ENCODE data around the gene SEC62.
A peak's percentile ranks its signal among the peaks of the same experiment; 100 is the strongest.

The SEC62 gene, protein sequence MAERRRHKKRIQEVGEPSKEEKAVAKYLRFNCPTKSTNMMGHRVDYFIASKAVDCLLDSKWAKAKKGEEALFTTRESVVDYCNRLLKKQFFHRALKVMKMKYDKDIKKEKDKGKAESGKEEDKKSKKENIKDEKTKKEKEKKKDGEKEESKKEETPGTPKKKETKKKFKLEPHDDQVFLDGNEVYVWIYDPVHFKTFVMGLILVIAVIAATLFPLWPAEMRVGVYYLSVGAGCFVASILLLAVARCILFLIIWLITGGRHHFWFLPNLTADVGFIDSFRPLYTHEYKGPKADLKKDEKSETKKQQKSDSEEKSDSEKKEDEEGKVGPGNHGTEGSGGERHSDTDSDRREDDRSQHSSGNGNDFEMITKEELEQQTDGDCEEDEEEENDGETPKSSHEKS

DNA sequence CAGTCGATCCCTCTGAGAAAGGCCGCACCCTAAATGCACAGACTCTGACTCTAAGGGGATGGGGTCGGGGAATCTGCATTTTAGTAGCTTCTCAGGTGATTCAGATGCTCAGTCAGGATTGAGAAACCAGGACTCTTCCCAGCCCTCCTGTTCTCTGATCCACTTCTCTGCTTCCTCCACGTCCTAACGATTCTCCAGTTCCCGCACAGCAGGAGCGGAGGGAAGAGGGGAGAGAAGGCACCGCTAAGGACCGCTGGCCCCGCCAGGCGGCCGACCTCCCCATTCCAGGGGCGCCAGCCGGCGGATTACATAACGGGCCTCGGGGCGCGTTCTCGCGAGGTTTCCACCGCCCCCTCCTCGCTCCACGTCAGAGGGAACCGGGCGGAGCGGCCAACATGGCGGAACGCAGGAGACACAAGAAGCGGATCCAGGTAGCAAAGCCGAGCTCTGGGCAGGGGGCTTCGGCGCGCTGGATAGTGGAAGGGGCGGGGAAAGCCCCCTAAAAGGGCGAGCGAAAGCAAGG, at the start of gene SEC62:
SEC62 (plus strand) TSS at position 380 of the 523 bp plus-strand sequence; CDS start at position 396, 16 bp downstream.
- DNase-seq = peak; percentile 88

DNA sequence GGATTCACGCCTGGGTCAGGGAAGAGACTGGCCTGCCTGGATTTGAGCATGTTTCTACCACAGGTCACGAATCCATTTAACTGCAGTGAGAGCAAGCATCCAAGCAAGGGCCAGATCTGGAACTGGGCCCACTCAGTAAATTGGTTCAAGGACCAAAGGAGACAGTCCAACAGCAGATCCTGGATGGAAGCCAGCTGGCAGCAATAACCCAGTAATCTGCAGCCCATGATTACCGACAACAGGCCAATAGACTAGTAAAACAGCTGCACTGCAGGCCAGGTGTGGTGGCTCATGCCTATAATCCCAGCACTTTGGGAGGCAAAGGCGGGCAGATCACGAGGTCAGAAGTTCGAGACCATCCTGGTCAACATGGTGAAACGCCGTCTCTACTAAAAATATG, 43.4 kb upstream of the SEC62 start:
- DNase-seq = no peak

DNA sequence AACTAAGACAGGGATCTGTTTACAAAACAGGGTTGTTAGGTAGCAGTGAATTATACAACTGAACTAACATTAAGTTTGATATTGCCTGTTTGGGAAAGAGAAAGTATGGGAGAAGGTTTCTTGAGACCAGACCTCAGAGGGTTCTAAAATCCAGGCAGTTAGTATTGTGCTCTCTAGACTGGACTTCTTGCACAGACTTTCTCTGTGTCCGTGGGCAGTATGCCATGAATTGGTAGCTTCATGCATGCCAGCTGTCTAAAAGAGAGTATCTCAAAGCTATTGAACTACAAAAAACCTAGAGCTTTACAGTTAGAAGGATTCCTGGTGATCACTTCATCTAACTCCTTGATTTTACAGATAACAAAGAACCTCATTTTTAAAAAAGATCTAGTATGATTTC, 42.8 kb upstream of the SEC62 start:
- no peak for DNase-seq

DNA sequence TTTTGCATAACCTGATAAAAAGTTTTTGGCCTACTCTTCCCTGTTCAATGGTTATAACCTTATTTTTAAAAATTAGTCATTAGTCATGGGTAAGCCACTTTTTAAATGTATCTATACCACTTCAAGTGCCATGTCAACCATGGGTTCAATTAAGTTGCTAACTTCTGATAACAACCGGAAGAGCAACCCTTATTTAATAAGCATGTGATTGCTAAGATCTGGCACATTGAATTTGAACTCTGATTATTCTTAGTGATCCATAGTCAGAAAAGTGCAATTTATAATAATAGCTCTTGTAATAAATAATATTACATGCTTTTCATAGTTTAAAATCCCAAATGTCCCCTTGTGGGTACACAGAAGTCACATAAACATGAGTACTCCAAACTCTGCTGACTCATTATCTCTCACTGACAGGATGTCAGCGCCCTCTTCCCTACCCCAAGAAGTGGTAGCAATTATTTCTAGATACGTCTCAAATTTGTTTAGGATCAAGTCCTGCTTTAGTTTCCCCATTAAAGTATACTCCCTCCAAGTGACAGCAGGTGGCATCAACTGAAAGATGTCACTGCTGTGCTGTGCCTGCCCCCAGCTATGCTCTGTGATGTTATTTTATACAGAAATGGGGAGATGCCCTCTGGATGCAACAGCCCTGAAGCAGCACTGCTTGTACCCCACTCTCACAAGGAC, 36.6 kb upstream of the SEC62 start:
- DNase-seq = no peak

DNA sequence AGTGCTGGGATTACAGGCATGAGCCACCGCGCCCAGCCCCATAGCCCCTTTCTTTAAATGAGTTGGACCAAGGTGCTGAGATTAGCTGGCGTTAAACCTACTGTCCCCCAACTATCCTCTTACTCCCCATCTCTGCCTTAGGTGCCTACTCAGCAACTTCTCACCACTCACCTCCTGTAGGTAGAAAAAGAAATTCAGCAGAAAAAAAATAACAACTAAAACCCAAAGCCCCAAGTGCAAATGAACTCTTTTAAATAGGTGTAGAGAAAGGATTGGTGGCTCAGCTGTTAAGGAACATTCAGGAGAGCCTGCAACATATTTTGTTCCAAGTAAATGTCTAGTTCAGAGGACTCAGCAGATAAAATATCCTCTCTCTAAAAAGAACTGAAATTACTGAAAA, 35.8 kb upstream of the SEC62 start:
- no peak for DNase-seq

DNA sequence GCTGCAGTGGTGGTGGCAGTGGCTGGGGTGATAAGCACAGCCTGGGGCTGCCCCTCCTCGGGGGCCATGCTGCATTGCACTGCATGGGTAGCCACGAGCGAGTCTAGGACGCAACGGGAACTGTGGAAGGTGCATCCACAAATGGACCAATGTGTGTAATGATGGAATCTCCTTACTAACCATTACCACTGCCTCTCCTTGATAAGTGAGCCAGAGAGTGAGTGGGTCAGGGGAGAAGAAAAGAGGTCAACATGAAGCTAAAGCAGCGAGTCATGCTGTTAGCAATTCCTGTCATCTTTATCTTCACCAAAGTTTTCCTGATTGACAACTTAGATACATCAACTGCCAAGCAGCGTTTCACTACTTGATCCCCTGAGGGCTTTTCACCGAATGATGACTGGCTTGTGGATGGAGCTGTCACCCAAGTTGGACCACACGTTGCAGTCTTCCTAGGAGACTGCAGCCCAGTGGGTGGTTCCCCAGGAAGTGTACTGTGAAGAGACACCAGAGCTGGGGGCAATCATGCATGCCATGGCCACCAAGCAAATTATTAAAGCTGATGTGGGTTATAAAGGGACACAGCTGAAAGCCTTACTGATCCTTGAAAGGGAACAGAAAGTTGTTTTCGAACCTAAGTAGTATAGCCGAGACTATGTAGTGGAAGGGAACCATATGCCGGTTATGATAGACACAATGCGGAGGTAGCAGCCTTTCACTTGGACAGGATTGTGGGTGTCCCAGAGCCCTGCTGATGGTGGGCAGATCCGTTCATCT, 34.7 kb upstream of the SEC62 start:
- DNase-seq = no peak

DNA sequence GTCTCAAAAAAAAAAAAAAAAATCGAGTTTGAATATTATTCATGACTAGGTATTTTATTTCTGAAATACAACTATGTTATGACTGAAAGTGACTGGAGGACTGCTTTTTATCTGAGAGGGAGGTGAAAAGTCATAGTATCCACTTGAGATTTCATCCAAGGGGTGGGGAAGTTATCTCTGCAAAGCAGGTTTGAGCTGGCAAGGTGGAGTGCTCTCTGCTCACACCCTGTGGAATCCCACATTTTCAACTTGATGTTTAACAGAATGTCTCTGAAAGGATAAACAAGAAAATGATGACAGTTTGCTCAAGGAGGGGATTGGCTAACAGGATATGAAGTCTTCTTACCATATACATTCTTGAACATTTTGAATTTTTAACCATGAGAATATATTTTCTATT, 27.3 kb upstream of the SEC62 start:
- no peak for DNase-seq

DNA sequence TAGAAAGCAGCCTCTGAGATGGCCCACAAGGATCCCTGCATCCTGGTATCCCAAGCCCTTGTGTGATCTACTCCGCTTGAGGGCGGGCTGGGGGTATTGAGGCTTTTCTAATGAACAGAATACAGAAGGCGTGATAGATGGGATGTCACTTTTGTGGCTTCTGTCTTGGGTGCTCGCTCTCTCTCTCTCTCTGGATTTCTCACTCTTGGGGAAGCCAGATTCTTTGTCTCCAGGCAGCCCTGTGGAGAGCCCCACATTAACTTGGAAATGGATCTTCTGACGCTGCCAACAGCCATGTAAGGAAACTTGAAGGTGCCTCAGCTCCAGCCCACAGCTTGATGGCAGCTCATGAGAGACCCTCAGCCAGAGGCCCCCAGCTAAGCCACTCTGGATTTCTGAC, 26.9 kb upstream of the SEC62 start:
- no peak for DNase-seq

DNA sequence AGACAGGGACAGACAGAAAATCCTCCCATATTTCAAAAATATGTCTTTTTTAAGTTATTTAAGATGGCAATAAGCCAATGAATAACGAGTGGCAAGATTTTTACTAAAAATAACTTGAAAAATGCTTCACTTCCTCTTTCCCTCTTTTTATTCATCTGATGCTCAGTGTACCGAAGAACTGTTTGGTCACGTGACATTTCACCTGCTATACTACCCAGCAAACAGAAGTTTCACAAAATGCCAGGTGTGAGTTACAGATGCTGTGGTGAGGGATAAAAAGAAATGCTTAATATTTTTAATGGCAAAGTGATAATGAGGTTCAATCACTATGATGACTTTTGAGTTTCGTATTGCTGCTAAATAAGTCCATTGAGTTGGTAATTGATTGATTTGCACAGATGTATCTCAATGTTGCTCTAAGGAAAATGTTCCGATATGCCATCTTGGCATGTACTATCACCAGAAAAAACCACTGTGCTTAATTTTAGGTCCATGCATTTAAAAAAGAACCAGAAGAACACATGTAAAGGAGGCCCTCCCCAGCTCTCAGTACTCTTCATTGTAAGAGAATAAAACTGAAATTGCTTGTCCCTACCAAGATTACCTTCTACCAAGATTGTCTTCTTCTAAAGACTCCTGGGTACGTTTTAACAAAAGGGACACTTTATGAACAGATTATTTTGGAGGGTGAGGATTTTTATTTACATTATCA, 26.0 kb upstream of the SEC62 start:
- no peak for DNase-seq

DNA sequence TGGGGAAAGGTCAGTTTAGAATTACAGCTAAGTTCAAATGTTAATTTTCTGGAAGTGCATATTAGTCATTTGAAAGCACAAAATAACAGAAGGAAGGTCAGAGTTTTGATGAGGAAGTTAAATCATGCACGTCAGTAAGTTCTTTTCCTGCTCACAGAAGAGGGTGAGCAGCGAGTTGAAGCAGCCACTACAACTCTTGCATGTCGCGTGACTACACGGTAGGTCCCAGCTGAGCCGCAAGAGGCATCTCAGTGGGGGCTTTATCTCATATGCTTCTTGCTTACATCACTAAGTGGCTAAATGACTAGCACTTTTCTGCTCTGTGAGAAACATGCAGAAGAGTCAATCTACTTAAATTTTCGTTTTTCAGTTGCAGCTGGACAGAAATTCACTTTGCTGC, 21.3 kb upstream of the SEC62 start:
- no peak for DNase-seq

DNA sequence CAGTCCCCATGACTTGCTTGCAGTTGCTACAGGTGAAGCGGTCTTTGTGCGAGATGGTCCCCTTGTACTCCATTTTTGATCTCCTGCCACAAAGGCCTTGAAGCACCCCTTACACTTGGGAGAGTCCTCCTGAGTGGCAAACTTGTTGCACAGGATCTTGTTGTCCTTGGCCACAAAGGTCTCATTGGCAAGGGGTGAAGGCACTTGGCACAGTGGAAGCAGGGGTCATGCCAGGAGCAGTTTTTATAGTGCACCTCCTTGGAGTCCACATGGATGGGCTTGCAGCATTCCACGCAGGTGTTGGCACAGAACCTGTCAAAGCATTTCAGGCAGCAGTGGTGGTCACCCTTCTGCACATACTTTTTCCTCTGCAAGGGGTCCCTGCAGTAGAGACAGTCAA, 20.3 kb upstream of the SEC62 start:
- DNase-seq = no peak

DNA sequence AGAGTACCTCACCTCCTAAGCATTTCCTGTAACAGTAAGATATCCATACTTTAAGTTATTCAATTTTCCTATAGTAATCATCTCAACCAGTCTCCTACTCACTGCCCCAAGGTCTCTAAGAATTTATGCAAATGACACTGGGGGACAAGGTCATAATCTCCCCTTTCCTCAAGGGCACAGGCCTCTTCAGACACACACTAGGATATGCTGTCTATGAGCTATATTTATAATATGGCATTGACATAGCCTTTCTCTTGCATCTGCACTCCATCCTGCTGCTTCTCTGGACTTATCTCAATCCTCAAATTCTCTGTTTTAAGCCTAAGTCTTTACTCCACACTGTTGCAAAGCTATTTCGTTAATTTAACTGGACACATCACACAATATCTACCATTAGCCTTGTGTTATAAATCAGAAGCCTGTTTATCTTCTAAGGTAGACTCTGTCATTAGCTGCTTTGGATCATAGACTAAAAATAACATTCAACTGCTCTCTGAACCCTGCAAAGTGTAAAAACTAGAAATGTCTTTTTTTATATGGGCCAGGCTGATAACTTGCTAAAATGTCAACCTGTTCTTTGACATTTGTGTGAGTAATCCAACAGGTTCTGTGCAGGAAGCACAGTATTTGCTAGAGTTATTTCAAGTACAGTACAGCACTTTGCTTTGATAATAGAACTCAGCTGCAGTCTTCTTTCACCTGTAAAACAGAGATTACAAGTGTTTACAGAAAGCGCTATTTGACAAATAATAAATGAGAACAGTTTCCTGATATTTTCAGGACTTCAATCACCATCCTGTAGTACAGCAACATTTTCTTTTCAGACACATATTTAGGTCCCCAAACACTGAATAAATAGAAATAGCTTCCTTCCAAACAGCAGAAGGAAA, 17.8 kb upstream of the SEC62 start:
- no peak for DNase-seq

DNA sequence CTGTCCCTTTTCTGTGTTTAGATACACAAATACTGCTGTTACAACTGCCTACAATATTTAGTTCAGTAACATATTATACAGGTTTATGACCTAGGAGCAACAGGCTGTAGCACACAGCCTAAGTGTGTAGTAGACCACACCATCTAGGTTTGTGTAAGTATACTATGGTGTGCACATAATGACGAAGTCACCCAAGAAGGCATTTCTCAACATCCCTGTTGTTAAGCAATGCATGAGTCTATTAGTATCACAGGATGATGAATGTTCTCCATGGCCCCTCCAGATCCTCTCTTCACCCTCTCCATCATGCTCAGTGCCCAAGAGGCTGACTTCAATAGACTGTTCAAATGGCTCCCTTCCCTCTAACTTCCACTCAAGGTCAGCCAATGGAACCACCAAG, 14.6 kb upstream of the SEC62 start:
- DNase-seq = no peak

DNA sequence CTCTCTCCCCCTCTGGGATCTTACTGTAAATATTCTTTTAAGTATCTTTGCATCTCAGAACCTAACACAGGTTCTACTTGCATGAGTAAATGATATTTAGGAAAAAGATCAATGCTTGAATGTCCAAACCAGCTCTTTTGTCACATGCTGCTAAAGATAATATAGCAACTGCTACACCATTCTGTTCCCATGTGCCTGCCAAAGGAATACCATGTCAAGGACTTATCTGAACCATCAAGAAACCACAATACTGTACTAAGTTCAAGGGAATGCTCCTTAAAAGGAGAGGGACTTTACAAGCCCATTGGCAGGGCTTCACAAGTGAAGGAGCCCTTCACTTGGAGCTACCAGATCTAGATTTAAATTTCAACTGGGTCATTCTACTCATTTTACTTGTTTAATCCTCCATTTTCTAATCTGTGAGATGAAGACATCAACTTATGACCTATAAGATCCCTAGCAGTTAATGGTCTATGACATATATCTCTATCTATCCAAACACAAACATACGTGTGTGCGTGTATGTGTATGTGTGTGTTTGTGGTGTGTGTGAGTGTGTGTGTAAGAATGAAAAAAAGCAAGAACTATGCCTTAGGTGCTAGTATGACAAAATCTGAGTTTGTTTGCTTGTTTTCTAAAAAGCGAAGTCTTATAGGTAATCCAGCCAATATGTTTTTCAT, 13.0 kb upstream of the SEC62 start:
- DNase-seq = no peak

DNA sequence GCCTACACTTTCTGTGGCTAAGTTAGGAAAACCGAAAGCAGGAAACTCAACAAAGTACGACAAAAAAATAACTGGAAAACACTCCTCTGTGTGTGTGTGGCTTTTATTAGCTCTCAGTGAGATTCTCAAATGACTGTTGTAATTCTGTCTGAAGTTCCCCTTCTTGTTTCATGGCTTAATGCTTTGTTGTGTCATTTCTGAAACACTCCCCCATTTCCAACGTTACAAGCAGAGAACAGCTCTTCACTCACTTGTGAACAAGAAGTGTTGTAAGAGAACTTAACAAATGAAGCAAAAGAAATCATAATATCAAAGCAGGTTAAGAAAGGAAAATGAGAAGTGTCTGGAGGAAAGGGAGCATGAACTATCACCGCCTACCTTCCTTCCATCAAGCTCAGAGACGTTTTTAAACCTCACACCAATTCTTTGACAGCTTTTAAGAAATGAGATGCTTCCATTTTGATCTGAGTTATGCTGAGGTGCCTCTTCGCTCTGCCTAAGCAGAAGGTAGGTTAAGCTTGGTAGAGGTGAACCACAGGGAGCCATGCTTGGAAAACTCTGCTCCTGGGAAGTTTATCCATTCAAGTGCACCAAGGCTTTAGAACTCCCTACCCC, 12.4 kb upstream of the SEC62 start:
- DNase-seq = no peak

DNA sequence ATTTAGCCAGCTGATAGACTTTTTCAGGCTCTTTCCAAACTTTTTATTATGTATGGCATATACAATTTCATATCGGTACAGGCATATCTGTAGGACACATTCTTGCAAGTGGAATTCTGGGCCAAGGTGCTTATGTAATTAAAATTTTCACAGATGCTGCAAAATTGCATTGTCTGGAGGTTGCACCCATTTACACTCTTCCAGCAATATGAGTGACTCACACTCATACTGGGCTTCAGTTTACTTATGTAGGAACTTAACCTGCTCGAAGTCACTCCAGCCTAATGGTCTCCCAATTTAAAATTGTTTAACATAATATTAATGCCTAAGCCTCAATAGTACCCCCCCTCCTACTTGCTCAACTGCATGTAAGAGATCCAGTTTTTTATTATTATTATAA, 11.2 kb upstream of the SEC62 start:
- DNase-seq = no peak

DNA sequence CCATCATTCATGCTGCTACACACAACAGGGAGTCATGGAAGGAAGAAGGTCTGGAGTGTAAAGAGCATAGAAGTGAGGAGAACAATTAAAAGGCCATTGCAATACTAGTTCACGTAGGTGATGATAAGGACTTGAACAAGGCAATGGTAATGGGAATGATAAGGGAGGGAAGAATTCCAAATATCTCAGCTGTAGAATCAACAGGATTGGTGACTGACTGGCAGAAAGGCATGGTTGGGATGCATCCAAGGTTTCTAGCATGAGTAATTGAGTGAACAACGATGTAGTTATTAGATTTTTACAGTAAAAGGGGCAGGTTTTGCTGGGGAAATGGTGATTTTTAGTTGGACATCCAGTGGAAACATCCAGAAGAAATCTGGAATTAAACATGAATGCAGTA, 2.4 kb upstream of the SEC62 start:
- DNase-seq = no peak

DNA sequence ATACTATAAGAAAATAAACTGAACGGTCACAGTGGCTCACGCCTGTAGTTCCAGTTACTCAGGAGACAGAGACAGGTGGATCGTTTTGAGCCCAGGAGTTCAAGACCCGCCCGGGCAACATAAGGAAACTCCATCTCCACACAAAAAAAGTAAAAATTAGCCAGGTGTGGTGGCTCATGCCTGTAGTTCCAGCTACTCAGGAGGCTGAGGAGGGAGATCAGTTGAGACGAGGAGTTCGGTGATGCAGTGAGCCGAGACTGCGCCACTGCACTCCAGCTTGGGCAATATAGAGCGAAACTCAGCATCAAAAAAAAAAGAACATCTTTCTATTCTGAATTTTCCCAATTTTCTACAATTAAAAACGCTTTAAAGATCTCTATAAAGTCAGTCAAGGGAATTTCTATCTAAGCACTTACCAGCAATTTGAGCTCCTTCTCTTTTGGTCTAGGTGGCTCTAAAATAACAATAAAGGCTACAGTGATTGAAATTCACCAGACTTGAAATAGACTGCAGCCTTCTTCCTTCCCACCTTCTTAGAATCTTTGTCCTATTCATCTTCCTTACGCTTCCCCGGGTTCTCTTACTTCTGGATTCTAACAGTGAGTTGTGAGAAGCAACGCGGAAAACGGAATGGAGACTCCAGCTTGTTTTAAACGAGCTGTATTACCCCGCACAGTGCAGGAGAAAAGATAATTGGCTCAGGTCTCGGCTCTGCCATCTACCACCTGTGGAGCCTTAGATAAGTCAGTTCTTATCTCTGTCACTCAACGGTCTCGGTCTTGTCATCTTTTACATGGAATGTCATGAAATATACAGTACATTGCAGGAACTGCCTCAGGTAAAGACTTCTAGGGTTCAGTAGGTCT, 812 bp upstream of the SEC62 start:
- DNase-seq = no peak

Measured in NCI-H1694 (cell line).